ENCODE measurements around the gene TP53AIP1. TPM values are rescaled to one million over a fixed set of nuclear protein-coding genes. Genes with fewer than 3 reads are reported as not detected.
"Not testable (repeated sequence)": the region's sequence is repeated elsewhere in the genome, so short reads cannot be mapped to it uniquely, and the experiment has no call there.

The TP53AIP1 gene
- total RNA-seq, 2 experiments from 2014 or later = 0.20 TPM; not detected in 1

DNA sequence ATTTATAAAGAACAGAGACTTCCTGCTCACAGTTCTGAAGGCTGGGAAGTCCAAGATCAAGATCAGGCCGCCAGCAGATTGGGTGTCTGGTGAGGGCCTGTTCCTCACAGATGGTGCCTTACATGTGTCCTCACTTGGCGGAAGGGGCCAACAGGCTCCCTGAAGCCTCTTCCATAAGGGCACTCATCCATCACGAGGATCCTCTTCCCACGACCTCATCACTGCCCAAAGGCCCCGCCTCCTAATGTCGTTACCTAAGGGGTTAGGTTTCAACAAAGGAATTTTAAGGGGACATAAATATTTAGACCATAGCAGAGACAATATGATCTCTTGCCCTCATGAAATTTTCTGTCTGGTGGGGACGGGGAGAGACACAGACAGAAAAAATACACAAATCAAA lies 18.6 kb downstream of the TP53AIP1 start:
- TF ChIP-seq, protein P1, sequence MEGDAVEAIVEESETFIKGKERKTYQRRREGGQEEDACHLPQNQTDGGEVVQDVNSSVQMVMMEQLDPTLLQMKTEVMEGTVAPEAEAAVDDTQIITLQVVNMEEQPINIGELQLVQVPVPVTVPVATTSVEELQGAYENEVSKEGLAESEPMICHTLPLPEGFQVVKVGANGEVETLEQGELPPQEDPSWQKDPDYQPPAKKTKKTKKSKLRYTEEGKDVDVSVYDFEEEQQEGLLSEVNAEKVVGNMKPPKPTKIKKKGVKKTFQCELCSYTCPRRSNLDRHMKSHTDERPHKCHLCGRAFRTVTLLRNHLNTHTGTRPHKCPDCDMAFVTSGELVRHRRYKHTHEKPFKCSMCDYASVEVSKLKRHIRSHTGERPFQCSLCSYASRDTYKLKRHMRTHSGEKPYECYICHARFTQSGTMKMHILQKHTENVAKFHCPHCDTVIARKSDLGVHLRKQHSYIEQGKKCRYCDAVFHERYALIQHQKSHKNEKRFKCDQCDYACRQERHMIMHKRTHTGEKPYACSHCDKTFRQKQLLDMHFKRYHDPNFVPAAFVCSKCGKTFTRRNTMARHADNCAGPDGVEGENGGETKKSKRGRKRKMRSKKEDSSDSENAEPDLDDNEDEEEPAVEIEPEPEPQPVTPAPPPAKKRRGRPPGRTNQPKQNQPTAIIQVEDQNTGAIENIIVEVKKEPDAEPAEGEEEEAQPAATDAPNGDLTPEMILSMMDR (IDR thresholded peaks at IDR 0.05) = no peak
- intact Hi-C loops (cut with DNase I, micrococcal nuclease) = no loop called here

DNA sequence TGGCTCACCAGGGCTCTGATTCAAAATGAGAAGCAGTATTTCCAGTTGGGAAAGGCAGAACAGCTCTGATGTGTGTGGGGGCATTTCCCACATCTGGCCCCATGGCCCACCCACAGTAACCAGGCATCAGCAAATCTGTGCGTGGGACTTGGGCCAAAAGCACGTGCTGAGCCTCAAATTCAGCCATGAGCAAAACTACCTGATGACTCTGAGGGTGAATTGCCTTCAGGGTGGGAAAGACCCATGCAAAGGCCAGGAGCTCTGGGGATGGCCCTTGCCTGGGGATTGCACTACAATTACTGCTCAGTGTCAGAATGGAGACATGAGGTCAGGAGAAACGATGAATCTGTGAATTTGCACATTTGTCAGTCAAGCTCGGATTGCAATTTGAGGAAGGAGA lies 20.9 kb downstream of the TP53AIP1 start:
- no peak overlapping the region for H3K4me3 Mint-ChIP-seq
- H3K27ac ChIP-seq (ENCODE audit: low read depth in 1 of 2, low read length in 2 of 2) = no peak overlapping the region
- H3K4me1 Mint-ChIP-seq (ENCODE audit: low read depth) = no peaks in the 10 kb centered on the region
- no peaks in the 10 kb centered on the region for H3K4me1 ChIP-seq (ENCODE audit: insufficient read depth, low read length)
- no peaks in the 10 kb centered on the region for H3K36me3 ChIP-seq (ENCODE audit: insufficient read depth, low read length)
- DNase-seq = no peak
- H3K9me3 ChIP-seq (ENCODE audit: control insufficient read depth in 1 of 2, insufficient read depth in 1 of 2, low read length in 2 of 2) = peaks cover 0 to 7% of the 10 kb centered on the region in 2 experiments
- no peak for ATAC-seq (ENCODE audit: poor library complexity)
- H3K27me3 Mint-ChIP-seq = peaks cover 11% of the 10 kb centered on the region
- intact Hi-C loops (cut with DNase I, micrococcal nuclease) = no loop called here
- no peaks in the 10 kb centered on the region for H3K36me3 Mint-ChIP-seq (ENCODE audit: low read depth)
- H3K4me3 ChIP-seq (ENCODE audit: low read length) = no peak overlapping the region
- ChIA-PET CTCF (no interaction called here), POLR2A (no interaction called here)
- H3K9me3 Mint-ChIP-seq = no peaks in the 10 kb centered on the region
- TF ChIP-seq, protein P1 (IDR thresholded peaks at IDR 0.05) = no peak
- peaks cover 0 to 2% of the 10 kb centered on the region in 2 experiments for H3K27me3 ChIP-seq (ENCODE audit: control insufficient read depth in 1 of 2, insufficient read depth in 2 of 2, low read length in 2 of 2)
- no peak overlapping the region for H3K27ac Mint-ChIP-seq

More for the DNA sequence above, 18.6 kb downstream of the TP53AIP1 start:
- ChIA-PET CTCF (no interaction called here), POLR2A (no interaction called here)
- no peaks in the 10 kb centered on the region for H3K9me3 Mint-ChIP-seq
- H3K27me3 Mint-ChIP-seq = peaks cover 3% of the 10 kb centered on the region
- no peak overlapping the region for H3K4me3 Mint-ChIP-seq
- H3K9me3 ChIP-seq (ENCODE audit: control insufficient read depth in 1 of 2, insufficient read depth in 1 of 2, low read length in 2 of 2) = peaks cover 0 to under 1% of the 10 kb centered on the region in 2 experiments
- DNase-seq (no peak), ATAC-seq (ENCODE audit: poor library complexity) (no peak)
- H3K36me3 ChIP-seq (ENCODE audit: insufficient read depth, low read length) = no peaks in the 10 kb centered on the region
- H3K4me1 ChIP-seq (ENCODE audit: insufficient read depth, low read length) = peaks cover 6% of the 10 kb centered on the region
- H3K27ac ChIP-seq (ENCODE audit: low read depth in 1 of 2, low read length in 2 of 2) = no peak overlapping the region
- H3K4me1 Mint-ChIP-seq (ENCODE audit: low read depth) = peaks cover 4% of the 10 kb centered on the region
- peaks cover 0 to 2% of the 10 kb centered on the region in 2 experiments for H3K27me3 ChIP-seq (ENCODE audit: control insufficient read depth in 1 of 2, insufficient read depth in 2 of 2, low read length in 2 of 2)
- no peak overlapping the region for H3K27ac Mint-ChIP-seq
- H3K4me3 ChIP-seq (ENCODE audit: low read length) = no peak overlapping the region
- H3K36me3 Mint-ChIP-seq (ENCODE audit: low read depth) = no peaks in the 10 kb centered on the region

DNA sequence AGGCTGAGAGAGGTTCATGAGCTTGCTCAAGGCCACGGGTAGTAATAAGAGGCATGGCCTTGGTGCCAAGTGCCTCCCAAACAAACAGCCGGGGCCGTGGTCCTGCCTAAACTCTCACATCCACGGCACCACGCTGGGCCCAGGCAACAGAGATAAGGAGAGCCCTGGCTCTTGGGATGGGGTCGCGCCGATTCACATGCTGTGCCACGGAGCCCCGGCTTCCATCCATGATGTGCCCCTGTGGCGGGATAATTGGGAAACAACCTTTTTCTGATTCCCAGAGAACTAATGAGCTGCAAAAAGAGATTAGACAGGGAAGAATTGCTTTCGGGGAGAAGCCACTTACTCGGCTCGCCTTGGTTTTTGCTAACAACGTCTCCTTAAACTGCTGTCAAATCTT lies 22.0 kb downstream of the TP53AIP1 start:
- no peaks in the 10 kb centered on the region for H3K4me1 ChIP-seq (ENCODE audit: insufficient read depth, low read length)
- no peak overlapping the region for H3K4me3 ChIP-seq (ENCODE audit: low read length)
- intact Hi-C loops (cut with DNase I, micrococcal nuclease) = no loop called here
- POLR2A ChIA-PET = no interaction called here
- H3K36me3 ChIP-seq (ENCODE audit: insufficient read depth, low read length) = no peaks in the 10 kb centered on the region
- Mint-ChIP-seq H3K27ac (no peak overlapping the region), H3K9me3 (no peaks in the 10 kb centered on the region), H3K36me3 (ENCODE audit: low read depth) (no peaks in the 10 kb centered on the region), H3K4me3 (no peak overlapping the region), H3K4me1 (ENCODE audit: low read depth) (no peaks in the 10 kb centered on the region), H3K27me3 (peaks cover 20% of the 10 kb centered on the region)
- CTCF ChIA-PET = no interaction called here
- no peak for DNase-seq
- no peak overlapping the region for H3K27ac ChIP-seq (ENCODE audit: low read depth in 1 of 2, low read length in 2 of 2)
- TF ChIP-seq, protein P1 (IDR thresholded peaks at IDR 0.05) = no peak
- H3K27me3 ChIP-seq (ENCODE audit: control insufficient read depth in 1 of 2, insufficient read depth in 2 of 2, low read length in 2 of 2) = peaks cover 0 to 2% of the 10 kb centered on the region in 2 experiments
- peaks cover 0 to 7% of the 10 kb centered on the region in 2 experiments for H3K9me3 ChIP-seq (ENCODE audit: control insufficient read depth in 1 of 2, insufficient read depth in 1 of 2, low read length in 2 of 2)
- no peak for ATAC-seq (ENCODE audit: poor library complexity)

DNA sequence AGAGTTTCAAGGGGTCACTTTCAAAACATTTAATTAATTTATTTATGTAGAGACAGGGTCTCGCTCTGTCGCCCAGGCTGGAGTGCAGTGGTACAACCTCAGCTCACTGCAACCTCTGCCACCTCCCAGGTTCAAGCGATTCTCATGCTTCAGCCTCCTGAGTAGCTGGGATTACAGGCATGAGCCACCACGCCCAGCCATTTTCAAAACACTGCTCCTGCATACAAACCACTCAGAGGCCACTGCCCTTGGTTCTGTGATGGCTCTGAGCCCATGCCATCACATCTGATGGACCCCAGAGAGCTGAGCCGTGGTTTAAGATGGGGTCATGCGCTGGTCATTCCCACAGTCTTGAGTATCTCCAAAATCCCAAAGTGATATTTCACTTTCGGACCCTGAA lies 23.0 kb downstream of the TP53AIP1 start:
- POLR2A ChIA-PET = interaction anchor here (1.0 kb wide), 1 partner anchor 15 kb away, joined by 3 read pairs; no protein-coding TSS in a partner anchor
- H3K4me3 ChIP-seq (ENCODE audit: low read length); H3K27ac ChIP-seq (ENCODE audit: low read depth in 1 of 2, low read length in 2 of 2); ATAC-seq (ENCODE audit: poor library complexity); H3K27ac Mint-ChIP-seq; H3K9me3 Mint-ChIP-seq; H3K27me3 ChIP-seq (ENCODE audit: control insufficient read depth in 1 of 2, insufficient read depth in 2 of 2, low read length in 2 of 2); H3K4me3 Mint-ChIP-seq; H3K36me3 ChIP-seq (ENCODE audit: insufficient read depth, low read length); intact Hi-C loops (cut with DNase I, micrococcal nuclease); CTCF ChIA-PET; H3K4me1 ChIP-seq (ENCODE audit: insufficient read depth, low read length); DNase-seq; H3K36me3 Mint-ChIP-seq (ENCODE audit: low read depth); H3K9me3 ChIP-seq (ENCODE audit: control insufficient read depth in 1 of 2, insufficient read depth in 1 of 2, low read length in 2 of 2); H3K4me1 Mint-ChIP-seq (ENCODE audit: low read depth): not testable (repeated sequence)
- peaks cover 30% of the 10 kb centered on the region for H3K27me3 Mint-ChIP-seq
